Fibroblast of peridontal ligament (primary cell): ENCODE results near the gene PRKCA.

Source experiments
- DNase-seq: peaks from one replicate; pipeline ENCODE4 v3.0.0-alpha.2; 2010; ENCODE audit errors: extremely low read depth

The PRKCA gene

GRCh38 chr17:66543526-66543925, 241.1 kb downstream of the PRKCA start:
- DNase-seq: no peak

- DNase-seq: no peak
Measured at GRCh38 chr17:66545918-66546317, 243.5 kb downstream of the PRKCA start.

GRCh38 chr17:66547151-66547865, 244.9 kb downstream of the PRKCA start:
- DNase-seq: no peak

DNA sequence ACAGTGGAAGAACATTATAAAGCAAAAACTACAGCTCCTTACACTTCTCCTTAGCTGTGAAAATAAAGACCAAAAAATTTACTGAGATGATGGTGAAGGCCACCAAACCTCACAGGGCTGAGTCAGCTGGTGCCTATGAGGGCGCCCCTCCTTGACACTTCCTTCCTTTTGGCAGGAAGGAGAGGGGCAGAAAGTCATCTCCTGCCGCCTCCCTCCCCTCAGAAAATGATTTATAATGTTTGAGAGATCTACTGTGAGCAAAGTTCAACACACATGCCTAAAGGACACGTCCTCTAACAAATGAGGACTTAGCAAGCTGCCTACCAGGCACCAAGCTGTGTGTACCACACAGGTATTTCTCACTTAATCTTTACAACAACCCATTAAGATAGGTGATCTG, 245.7 kb downstream of the PRKCA start:
- DNase-seq: no peak

- no peak for DNase-seq
Measured at GRCh38 chr17:66548659-66549310, 246.4 kb downstream of the PRKCA start.

DNA sequence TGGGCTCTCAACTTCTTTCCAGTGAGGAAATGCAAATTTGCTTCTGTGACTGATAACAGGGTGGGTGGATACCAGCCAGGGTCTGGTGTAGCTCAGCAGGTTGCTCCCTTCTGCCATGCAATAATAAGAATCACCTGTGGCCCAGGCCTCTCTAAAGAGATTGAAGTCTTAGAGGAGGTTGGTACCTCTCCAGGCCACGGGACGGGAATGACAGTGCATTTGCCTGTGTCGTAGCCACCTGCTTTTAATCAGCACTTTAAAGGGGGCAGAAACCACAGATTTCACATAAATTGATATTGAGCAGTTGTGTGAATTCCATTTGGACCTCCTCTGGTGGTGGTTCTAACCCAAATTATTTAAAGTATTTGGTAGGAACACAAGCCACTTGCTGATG, 246.9 kb downstream of the PRKCA start:
- peak; percentile 91 for DNase-seq

- peak; percentile 87 for DNase-seq
Measured at GRCh38 chr17:66549731-66550207, 247.4 kb downstream of the PRKCA start.

- DNase-seq: no peak
Measured at GRCh38 chr17:66551839-66552238, 249.4 kb downstream of the PRKCA start.

- DNase-seq: no peak
Measured at GRCh38 chr17:66552371-66552770, 250.0 kb downstream of the PRKCA start.

GRCh38 chr17:66555605-66556004, 253.2 kb downstream of the PRKCA start:
- DNase-seq: no peak

GRCh38 chr17:66557200-66557599, 254.8 kb downstream of the PRKCA start:
- no peak for DNase-seq

GRCh38 chr17:66557886-66558285, 255.5 kb downstream of the PRKCA start:
- no peak for DNase-seq

DNA sequence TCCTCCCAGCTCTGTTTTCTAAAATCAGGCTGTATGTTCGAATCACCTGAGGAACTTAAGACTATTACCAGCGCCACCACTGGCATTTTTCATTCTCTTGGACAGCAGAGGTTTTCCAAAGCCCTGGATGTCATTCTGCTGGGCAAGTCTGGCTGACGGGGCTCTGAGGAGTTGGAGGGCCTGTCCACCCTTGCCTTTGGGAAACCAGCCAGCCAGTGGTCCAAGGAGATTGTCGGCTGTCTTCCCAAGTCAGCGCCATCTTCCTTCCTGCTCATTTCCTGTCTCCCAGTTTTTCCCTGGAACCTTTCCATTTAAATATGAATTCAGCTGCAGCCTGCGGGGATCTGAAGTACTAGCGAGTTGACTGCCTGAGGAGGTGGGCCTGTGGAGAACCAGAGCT, 258.3 kb downstream of the PRKCA start:
- no peak for DNase-seq

GRCh38 chr17:66562119-66562518, 259.7 kb downstream of the PRKCA start:
- no peak for DNase-seq

DNA sequence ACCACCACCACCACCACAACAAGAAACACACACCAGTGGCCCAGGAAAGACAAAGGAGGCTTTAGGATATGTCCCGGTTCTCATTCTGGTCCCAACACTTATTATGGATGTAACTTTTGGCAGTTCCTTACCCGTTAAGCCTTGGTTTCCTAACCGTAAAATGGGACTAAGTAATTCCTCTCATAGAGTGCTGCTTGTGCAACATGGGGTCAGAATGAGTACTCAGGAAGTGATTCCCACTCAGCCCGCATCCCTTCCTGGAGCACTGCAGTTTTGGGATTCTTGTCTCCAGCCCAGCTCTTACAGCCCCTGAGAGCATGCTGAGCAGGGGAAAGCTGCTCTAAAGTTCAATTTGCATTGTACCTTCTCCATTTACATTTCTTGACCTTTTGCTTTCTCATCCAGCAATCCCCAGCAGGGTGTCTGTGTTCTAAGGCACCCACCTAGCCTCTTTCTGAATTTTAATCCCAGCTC, 262.6 kb downstream of the PRKCA start:
- DNase-seq: peak; percentile 41

- DNase-seq: peak; percentile 78
Measured at GRCh38 chr17:66567234-66568170, 265.1 kb downstream of the PRKCA start.

- no peak for DNase-seq
Measured at GRCh38 chr17:66569572-66569971, 267.2 kb downstream of the PRKCA start.

DNA sequence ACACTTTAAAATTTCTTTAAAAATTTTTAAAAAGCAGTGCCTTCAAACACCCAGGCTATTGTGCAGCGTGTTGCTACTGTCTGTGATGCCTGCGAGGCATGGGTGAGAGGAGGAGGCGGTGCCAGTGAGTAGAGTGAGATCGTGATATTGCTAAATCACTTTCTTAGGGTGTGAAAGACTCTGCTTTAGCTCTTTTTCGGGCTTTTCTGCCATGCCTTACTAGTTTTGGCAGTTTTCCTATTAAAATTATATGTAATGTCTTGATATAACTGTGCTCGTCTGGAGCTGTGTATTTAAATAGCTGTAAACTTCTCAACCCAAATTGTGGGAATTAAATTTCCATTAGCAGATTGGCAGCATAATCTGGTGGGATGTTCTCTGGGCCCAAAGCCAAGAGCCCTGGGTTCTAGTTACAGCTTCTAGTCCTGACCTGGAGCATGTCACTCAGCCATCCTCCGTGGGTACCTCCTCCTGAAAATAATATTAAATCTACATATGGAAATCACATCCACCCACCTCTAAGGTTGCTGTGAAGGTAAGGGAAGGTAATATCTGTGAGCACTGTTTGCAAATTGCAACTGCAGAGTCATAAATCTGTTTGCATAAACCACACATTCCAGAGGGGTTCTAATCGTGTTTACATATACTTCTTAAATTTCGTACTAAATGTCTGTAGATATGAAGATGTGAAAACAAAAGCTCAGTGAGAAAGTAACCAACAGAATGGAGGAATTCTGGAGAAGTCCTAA, 268.2 kb downstream of the PRKCA start:
- peak; percentile 56 for DNase-seq

- DNase-seq: no peak
Measured at GRCh38 chr17:66571745-66572144, 269.3 kb downstream of the PRKCA start.

- no peak for DNase-seq
Measured at GRCh38 chr17:66573078-66573477, 270.7 kb downstream of the PRKCA start.

GRCh38 chr17:66574123-66574522, 271.7 kb downstream of the PRKCA start:
- DNase-seq: no peak
